CD14-positive monocyte (primary cell): ENCODE measurements around the gene EGR2. TPM values are rescaled to one million over a fixed set of nuclear protein-coding genes. Genes with fewer than 3 reads are reported as not detected.

Experiments used
- DNase-seq, 3 donors: peaks; one replicate each; pipeline ENCODE4 v3.0.0-alpha.2; 2011 to 2022
- H2AFZ ChIP-seq: 2 replicates; pipeline ENCODE4 v1.6.0; 2012; ENCODE audit warnings: mild to moderate bottlenecking, low read depth, low read length, inconsistent platforms; ENCODE audit not compliant: insufficient read depth, poor library complexity, severe bottlenecking
- H3K27ac ChIP-seq, 2 donors: 1 replicate in 1 of 2; 2 replicates in 1 of 2; pipeline ENCODE4 v1.5.1; 2012 to 2013; ENCODE audit warnings: low read length in 2 of 2, control low read depth in 1 of 2, inconsistent platforms in 1 of 2, low read depth in 1 of 2, mild to moderate bottlenecking in 1 of 2
- H3K27me3 ChIP-seq, 2 donors: one replicate each; pipeline versions ENCODE4 v1.6.0 to v1.6.1; 2011 to 2013; ENCODE audit warnings: low read length in 2 of 2; ENCODE audit not compliant: control insufficient read depth in 2 of 2, insufficient read depth in 2 of 2
- H3K36me3 ChIP-seq, 2 donors: replicated peaks in 1 of 2; 1 replicate in 1 of 2; 2 replicates in 1 of 2; pipeline versions ENCODE4 v1.5.1 to v1.6.1; 2012 to 2013; ENCODE audit warnings: low read length in 2 of 2, control low read depth in 1 of 2, inconsistent platforms in 1 of 2, mild to moderate bottlenecking in 1 of 2; ENCODE audit not compliant: insufficient read depth in 2 of 2, control insufficient read depth in 1 of 2
- H3K4me1 ChIP-seq, 2 donors: 1 replicate in 1 of 2; 2 replicates in 1 of 2; pipeline versions ENCODE4 v1.5.1 to v1.6.1; 2012 to 2013; ENCODE audit warnings: low read length in 2 of 2, control low read depth in 1 of 2, inconsistent platforms in 1 of 2, mild to moderate bottlenecking in 1 of 2, moderate library complexity in 1 of 2; ENCODE audit not compliant: insufficient read depth in 2 of 2, control insufficient read depth in 1 of 2
- H3K4me2 ChIP-seq: replicated peaks from 2 replicates; pipeline ENCODE3; 2012; ENCODE audit warnings: low read length, moderate library complexity, mild to moderate bottlenecking; ENCODE audit not compliant: poor library complexity, severe bottlenecking; ENCODE audit errors: extremely low read depth
- H3K4me3 ChIP-seq, 3 experiments: fragments of 200-600 bp in 1 of 3; sonication (generic) in 1 of 3; replicated peaks in 1 of 3; 1 replicate in 2 of 3; 2 replicates in 1 of 3; pipeline ENCODE4 v1.5.1; 2011 to 2013; ENCODE audit warnings: low read length in 3 of 3, mild to moderate bottlenecking in 3 of 3, control low read depth in 2 of 3, low read depth in 2 of 3, inconsistent platforms in 1 of 3, moderate library complexity in 1 of 3
- H3K79me2 ChIP-seq: 2 replicates; pipeline ENCODE4 v1.6.0; 2012; ENCODE audit warnings: mild to moderate bottlenecking, control low read depth, inconsistent platforms, low read length, moderate library complexity; ENCODE audit not compliant: insufficient read depth
- H3K9ac ChIP-seq: 2 replicates; pipeline ENCODE4 v1.6.0; 2017; ENCODE audit warnings: low read length, mild to moderate bottlenecking; ENCODE audit not compliant: insufficient read depth, poor library complexity, severe bottlenecking
- H3K9me3 ChIP-seq, 2 donors: replicated peaks in 1 of 2; 1 replicate in 1 of 2; 2 replicates in 1 of 2; pipeline versions ENCODE4 v1.5.1 to v1.6.1; 2012 to 2013; ENCODE audit warnings: low read length in 2 of 2, control low read depth in 1 of 2; ENCODE audit not compliant: control insufficient read depth in 1 of 2, insufficient read depth in 1 of 2
- H4K20me1 ChIP-seq: 2 replicates; pipeline ENCODE4 v1.6.0; 2012; ENCODE audit warnings: mild to moderate bottlenecking, low read length, control low read depth, moderate library complexity; ENCODE audit not compliant: insufficient read depth
- H3K27ac Mint-ChIP-seq, 7 donors: one replicate each; pipeline ENCODE4 v1.8.0; 2020; ENCODE audit warnings: mild to moderate bottlenecking in 7 of 7, mixed read lengths in 7 of 7, moderate library complexity in 6 of 7, inconsistent platforms in 2 of 7
- H3K27me3 Mint-ChIP-seq, 3 donors: one replicate each; pipeline ENCODE4 v1.8.0; 2021 to 2022; ENCODE audit warnings: low read depth in 3 of 3, mild to moderate bottlenecking in 3 of 3, mixed read lengths in 3 of 3, moderate library complexity in 3 of 3, inconsistent platforms in 1 of 3
- H3K36me3 Mint-ChIP-seq, 2 donors: one replicate each; pipeline ENCODE4 v1.8.0; 2020; ENCODE audit warnings: mixed read lengths in 2 of 2, inconsistent platforms in 1 of 2, mild to moderate bottlenecking in 1 of 2
- H3K4me1 Mint-ChIP-seq: one replicate; pipeline ENCODE4 v1.8.0; 2020; ENCODE audit warnings: mild to moderate bottlenecking, mixed read lengths
- H3K4me3 Mint-ChIP-seq, 2 donors: one replicate each; pipeline ENCODE4 v1.8.0; 2020; ENCODE audit warnings: mild to moderate bottlenecking in 2 of 2, mixed read lengths in 2 of 2, moderate library complexity in 1 of 2
- H3K9me3 Mint-ChIP-seq, 7 donors: one replicate each; pipeline ENCODE4 v1.8.0; 2020 to 2022; ENCODE audit warnings: mixed read lengths in 7 of 7, mild to moderate bottlenecking in 6 of 7, moderate library complexity in 6 of 7, inconsistent platforms in 2 of 7
- WGBS: methylation state at CpG from one replicate; pipeline ENCODE4 v1.1.5; 2013; ENCODE audit warnings: missing lambda C conversion rate; ENCODE audit not compliant: insufficient coverage; 5-methylcytosine and 5-hydroxymethylcytosine counted together
- intact Hi-C, 2 donors: fragments of 100-400 bp; cut with micrococcal nuclease; formaldehyde crosslinking; loops; one replicate each; pipeline versions ENCODE4 v1.15.0 to v1.15.1; 2023
- polyA plus RNA-seq, 3 donors: library from polyadenylated mRNA; depleted of rRNA in 1 of 3; unstranded in 2 of 3; stranded (reverse) in 1 of 3; fragments of 300-500 nt in 2 of 3; fragments of >200 nt in 1 of 3; fragmentation: Illumina TruSeq in 2 of 3; gene quantifications; 1 replicate in 2 of 3; 2 replicates in 1 of 3; pipeline ENCODE4 v1.2.3, GENCODE V29; 2012 to 2021
- TF ChIP-seq, protein P1 (sequence below): fragments of 200-600 bp; IDR thresholded peaks from one replicate; pipeline ENCODE4 v1.8.0; 2022; ENCODE audit warnings: antibody characterized with exemption, mild to moderate bottlenecking

Gene EGR2
- polyA plus RNA-seq, 3 donors: 9.9 to 54.9 (median 10.3) TPM

DNA sequence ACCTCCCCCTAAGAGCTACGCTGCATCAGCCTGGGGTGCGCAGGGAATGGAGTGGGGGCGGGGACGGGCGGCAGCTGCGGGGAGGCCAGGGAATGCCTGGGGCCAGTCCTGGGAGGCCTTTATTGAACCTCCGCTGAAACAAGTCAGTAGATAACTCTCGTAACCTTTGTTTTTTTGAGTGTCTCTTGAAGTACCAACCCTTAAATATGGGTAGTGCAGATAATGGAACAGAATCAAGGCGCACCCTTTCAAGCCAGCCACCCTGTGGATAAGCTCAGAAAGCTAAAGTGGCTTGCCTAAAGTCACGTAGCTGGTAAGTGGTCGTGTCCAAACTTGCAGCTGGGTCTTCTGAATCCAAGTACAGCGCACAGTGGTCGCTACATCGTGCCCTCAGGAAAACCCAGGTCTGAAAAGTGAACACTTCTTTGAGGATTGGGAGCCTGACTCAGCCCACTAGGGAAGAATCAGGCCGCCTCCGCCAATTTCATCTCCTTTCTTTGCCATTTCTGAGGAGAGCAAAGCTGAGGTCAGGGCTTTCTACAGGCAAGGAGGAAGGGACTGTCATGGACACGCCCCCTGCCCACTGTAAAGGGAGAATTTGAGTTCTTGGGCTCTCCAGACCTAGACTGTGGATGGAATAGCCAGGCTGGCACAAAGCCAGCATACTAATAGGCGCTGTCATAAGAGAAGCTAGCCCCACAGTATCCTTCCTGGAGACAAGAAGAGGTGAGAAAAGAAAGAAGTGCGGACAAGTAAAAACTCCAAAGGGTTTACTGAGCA is 3.2 kb upstream of the EGR2 start:
- H4K20me1 ChIP-seq: peaks cover 3% of the 10 kb centered on the region
- H3K4me3 Mint-ChIP-seq: peak overlapping the region; percentile 20 to 79
- H3K27me3 Mint-ChIP-seq: peaks cover 48 to 68% (median 51%) of the 10 kb centered on the region in 3 donors
- DNase-seq: no peak
- peaks cover 0 to 26% (median 18%) of the 10 kb centered on the region in 7 donors for H3K9me3 Mint-ChIP-seq
- no peak overlapping the region for H3K27ac ChIP-seq
- intact Hi-C loops: loop anchor here (5.0 to 10.0 kb wide), 5 partner anchors 207 to 387 kb away; partner anchors contain the start of gene NRBF2 (in 1 of the 2)
- no peak overlapping the region for H3K4me3 ChIP-seq
- peaks cover 8 to 15% of the 10 kb centered on the region in 2 donors for H3K36me3 Mint-ChIP-seq
- peak overlapping the region in 2 of 7 donors; percentile 13 to 30 for H3K27ac Mint-ChIP-seq
- WGBS: 49% methylated on average over 15 of the region's 19 CpGs
- TF ChIP-seq, protein P1, sequence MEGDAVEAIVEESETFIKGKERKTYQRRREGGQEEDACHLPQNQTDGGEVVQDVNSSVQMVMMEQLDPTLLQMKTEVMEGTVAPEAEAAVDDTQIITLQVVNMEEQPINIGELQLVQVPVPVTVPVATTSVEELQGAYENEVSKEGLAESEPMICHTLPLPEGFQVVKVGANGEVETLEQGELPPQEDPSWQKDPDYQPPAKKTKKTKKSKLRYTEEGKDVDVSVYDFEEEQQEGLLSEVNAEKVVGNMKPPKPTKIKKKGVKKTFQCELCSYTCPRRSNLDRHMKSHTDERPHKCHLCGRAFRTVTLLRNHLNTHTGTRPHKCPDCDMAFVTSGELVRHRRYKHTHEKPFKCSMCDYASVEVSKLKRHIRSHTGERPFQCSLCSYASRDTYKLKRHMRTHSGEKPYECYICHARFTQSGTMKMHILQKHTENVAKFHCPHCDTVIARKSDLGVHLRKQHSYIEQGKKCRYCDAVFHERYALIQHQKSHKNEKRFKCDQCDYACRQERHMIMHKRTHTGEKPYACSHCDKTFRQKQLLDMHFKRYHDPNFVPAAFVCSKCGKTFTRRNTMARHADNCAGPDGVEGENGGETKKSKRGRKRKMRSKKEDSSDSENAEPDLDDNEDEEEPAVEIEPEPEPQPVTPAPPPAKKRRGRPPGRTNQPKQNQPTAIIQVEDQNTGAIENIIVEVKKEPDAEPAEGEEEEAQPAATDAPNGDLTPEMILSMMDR: no peak
- H3K4me1 ChIP-seq: peaks cover 31 to 41% of the 10 kb centered on the region in 2 donors
- H3K4me2 ChIP-seq: peak overlapping the region; percentile 100
- no peak overlapping the region for H3K9ac ChIP-seq
- H3K9me3 ChIP-seq: peaks cover 0 to 15% of the 10 kb centered on the region in 2 donors
- peaks cover 30% of the 10 kb centered on the region for H3K4me1 Mint-ChIP-seq
- H3K36me3 ChIP-seq: no peaks in the 10 kb centered on the region
- H3K27me3 ChIP-seq: peaks cover 40 to 54% of the 10 kb centered on the region in 2 donors
- no peak overlapping the region for H2AFZ ChIP-seq
- no peaks in the 10 kb centered on the region for H3K79me2 ChIP-seq

DNA sequence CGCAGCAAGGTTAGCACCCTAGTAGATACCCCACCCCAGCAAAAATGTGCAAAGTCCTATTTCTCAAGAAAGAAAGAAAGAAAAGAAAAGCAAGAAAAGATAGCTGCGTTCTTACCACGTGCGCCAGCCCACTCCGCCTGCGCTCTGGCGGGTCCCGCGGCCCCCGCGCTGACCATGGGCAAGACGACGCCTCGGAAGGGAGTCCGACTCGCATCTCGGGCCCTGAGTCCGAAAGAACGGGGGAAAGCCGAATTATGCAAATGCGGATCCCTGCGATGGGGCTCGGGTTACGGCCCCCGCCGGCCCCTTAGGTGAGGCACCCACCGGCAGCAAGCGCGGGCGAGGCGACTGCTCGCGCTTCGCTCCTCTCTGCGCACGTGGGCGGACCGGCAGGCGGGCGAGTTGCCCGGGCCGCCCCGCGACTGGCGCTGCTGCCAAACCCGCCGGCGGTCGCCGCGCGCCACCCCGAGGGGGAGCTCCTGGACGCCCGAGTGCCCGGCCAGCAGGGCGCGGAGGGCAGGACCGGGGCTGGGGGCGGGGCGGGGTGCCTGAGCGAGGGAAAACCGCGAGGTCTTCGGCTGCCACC is 2.4 kb upstream of the EGR2 start:
- Histone ChIP-seq H3K27ac (no peak overlapping the region), H3K4me3 (peak overlapping the region; percentile 14 to 82 (median 22)), H3K36me3 (no peaks in the 10 kb centered on the region), H2AFZ (peak overlapping the region; percentile 84), H3K4me1 (peaks cover 31 to 41% of the 10 kb centered on the region in 2 donors), H4K20me1 (peaks cover 6% of the 10 kb centered on the region), H3K27me3 (peaks cover 46 to 62% of the 10 kb centered on the region in 2 donors), H3K9me3 (peaks cover 0 to 20% of the 10 kb centered on the region in 2 donors), H3K9ac (peak overlapping the region; percentile 9), H3K4me2 (peak overlapping the region; percentile 100), H3K79me2 (no peaks in the 10 kb centered on the region)
- DNase-seq: peak in 2 of 3 donors; percentile 44 to 63
- peak overlapping the region in 2 of 7 donors; percentile 58 to 94 for H3K27ac Mint-ChIP-seq
- H3K4me3 Mint-ChIP-seq: peak overlapping the region; percentile 98 to 99
- peaks cover 0 to 30% (median 23%) of the 10 kb centered on the region in 7 donors for H3K9me3 Mint-ChIP-seq
- H3K27me3 Mint-ChIP-seq: peaks cover 56 to 76% (median 57%) of the 10 kb centered on the region in 3 donors
- peaks cover 36% of the 10 kb centered on the region for H3K4me1 Mint-ChIP-seq
- intact Hi-C loops: loop anchor here (5.0 to 10.0 kb wide), 5 partner anchors 206 to 386 kb away; partner anchors contain the start of gene NRBF2 (in 1 of the 2)
- TF ChIP-seq, protein P1: no peak
- WGBS: 3% methylated on average over 60 of the region's 65 CpGs
- H3K36me3 Mint-ChIP-seq: peaks cover 15 to 22% of the 10 kb centered on the region in 2 donors
